B cell (primary cell): ENCODE results near the gene CMPK1.

Experiments used
- EZH2 ChIP-seq: IDR thresholded peaks from 2 replicates; pipeline ENCODE4 v1.6.1; 2012; ENCODE audit warnings: borderline replicate concordance, low read depth, mild to moderate bottlenecking, moderate library complexity, low read length; ENCODE audit not compliant: insufficient read depth, poor library complexity, severe bottlenecking
- TF ChIP-seq, protein P1 (sequence below): fragments of 200-600 bp; IDR thresholded peaks from one replicate; pipeline ENCODE4 v1.8.0; 2022; ENCODE audit warnings: antibody characterized with exemption, mild to moderate bottlenecking

DNA sequence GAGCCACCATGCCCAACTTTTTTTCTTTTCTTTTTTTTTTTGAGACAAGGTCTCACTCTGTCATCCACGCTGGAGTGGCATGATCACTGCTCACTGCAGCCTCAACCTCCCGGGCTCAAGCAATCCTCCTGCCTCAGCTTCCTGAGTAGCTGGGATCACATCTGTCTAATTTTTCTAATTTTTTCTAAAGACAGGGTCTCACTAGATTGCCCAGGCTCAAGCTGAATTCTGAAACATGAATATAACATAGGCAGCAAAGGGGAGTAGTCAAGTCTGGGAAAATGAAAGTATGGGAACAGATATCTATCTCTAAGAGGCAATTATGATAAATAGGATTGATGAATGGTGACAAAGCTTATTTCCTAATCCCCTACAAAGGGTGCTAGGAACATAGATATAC, 7.3 kb upstream of the CMPK1 start:
- TF ChIP-seq, protein P1, sequence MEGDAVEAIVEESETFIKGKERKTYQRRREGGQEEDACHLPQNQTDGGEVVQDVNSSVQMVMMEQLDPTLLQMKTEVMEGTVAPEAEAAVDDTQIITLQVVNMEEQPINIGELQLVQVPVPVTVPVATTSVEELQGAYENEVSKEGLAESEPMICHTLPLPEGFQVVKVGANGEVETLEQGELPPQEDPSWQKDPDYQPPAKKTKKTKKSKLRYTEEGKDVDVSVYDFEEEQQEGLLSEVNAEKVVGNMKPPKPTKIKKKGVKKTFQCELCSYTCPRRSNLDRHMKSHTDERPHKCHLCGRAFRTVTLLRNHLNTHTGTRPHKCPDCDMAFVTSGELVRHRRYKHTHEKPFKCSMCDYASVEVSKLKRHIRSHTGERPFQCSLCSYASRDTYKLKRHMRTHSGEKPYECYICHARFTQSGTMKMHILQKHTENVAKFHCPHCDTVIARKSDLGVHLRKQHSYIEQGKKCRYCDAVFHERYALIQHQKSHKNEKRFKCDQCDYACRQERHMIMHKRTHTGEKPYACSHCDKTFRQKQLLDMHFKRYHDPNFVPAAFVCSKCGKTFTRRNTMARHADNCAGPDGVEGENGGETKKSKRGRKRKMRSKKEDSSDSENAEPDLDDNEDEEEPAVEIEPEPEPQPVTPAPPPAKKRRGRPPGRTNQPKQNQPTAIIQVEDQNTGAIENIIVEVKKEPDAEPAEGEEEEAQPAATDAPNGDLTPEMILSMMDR, result no peak
- TF ChIP-seq EZH2, result no peak
